ENCODE data around the gene POMP.

POMP gene, protein sequence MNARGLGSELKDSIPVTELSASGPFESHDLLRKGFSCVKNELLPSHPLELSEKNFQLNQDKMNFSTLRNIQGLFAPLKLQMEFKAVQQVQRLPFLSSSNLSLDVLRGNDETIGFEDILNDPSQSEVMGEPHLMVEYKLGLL

DNA sequence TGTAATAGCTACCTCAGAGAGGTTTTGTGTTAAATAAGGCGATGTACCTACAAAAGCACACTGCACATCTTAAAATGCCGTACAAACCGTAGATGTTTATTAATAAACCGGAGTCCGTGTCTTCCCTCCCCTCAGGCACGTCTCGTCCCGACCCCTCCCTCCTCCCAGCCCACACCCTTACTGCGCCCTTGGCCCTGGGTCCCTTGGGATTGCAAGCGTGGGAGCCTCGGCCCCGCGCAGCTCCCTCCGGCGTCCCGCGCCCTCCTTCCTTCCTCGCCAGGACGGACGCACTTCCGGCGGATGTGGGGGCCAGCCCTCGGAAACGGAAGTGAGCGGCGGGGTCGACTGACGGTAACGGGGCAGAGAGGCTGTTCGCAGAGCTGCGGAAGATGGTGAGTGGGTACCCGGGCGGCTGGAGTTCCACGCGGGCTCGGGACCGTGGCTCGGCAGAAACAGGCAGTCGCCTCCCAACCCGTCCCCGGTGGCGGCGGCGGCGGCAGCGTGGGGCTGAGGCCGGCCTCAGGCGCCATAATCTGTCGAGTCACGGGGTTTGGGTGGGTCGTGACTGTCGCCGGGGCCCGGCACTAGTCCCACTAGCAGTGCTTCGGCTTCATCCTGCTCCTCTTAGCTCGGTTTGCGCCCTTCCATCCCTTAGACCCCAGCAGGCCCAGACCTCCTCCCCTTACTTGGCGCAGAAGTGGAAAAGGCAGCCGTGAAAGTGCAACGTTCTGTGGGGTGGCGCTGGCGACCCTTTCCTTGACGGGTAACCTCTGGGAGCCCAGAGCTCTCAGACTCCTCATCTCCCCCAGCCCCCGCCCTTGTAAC is at the start of gene POMP:
Gene POMP (plus strand): TSS at position 335 of the 825 bp plus-strand sequence. CDS start 55 bp downstream, at position 390.
- DNase-seq (ENCODE audit: extremely low read depth in 1 of 2, low read depth in 1 of 2) = peak; percentile 89 to 90

- DNase-seq (ENCODE audit: extremely low read depth in 1 of 2, low read depth in 1 of 2) = no peak
Observed at GRCh38 chr13:28609381-28609780, 49.5 kb upstream of the POMP start.

DNA sequence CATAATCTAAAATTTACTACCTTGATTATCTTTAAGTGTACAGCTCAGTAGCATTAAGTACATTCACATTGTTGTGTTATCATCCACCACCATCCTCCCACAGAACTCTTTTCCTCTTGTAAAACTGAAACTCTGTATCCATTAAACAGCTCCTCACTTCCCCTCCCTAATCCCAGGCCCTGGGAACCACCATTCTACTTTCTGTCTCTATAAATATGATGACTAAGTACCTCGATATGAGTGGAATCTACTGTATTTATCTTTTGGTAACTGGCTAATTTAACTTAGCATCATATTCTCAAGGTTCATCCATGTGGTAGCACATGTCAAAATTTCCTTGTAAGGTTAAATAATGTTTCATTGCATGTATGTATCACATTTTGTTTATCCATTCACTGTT is 49.0 kb upstream of the POMP start:
- DNase-seq (ENCODE audit: extremely low read depth in 1 of 2, low read depth in 1 of 2) = no peak

DNA sequence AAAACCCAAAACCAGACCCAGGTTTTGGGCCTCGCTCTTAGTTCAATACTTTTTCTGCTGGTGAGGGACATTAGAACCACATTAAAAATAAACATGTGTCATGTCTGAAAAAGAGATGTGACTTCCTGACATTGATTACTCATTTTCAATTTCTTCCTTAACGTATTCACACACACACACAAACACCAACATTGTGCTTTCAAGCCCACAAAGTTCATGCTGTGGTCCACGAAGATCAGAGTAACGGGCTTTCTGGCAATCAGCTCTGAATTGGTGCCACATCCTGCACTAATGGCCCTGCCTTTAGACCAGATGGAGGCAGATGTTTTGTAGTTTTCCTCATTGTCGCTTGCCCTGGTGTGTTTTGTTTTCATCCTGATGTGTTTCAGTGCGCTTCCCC is 47.9 kb upstream of the POMP start:
- DNase-seq (ENCODE audit: extremely low read depth in 1 of 2, low read depth in 1 of 2) = no peak

GRCh38 chr13:28611654-28612131 is 47.2 kb upstream of the POMP start:
- no peak for DNase-seq (ENCODE audit: extremely low read depth in 1 of 2, low read depth in 1 of 2)

- no peak for DNase-seq (ENCODE audit: extremely low read depth in 1 of 2, low read depth in 1 of 2)
Observed at GRCh38 chr13:28613562-28613961, 45.4 kb upstream of the POMP start.

- no peak for DNase-seq (ENCODE audit: extremely low read depth in 1 of 2, low read depth in 1 of 2)
Observed at GRCh38 chr13:28615916-28616446, 42.9 kb upstream of the POMP start.

DNA sequence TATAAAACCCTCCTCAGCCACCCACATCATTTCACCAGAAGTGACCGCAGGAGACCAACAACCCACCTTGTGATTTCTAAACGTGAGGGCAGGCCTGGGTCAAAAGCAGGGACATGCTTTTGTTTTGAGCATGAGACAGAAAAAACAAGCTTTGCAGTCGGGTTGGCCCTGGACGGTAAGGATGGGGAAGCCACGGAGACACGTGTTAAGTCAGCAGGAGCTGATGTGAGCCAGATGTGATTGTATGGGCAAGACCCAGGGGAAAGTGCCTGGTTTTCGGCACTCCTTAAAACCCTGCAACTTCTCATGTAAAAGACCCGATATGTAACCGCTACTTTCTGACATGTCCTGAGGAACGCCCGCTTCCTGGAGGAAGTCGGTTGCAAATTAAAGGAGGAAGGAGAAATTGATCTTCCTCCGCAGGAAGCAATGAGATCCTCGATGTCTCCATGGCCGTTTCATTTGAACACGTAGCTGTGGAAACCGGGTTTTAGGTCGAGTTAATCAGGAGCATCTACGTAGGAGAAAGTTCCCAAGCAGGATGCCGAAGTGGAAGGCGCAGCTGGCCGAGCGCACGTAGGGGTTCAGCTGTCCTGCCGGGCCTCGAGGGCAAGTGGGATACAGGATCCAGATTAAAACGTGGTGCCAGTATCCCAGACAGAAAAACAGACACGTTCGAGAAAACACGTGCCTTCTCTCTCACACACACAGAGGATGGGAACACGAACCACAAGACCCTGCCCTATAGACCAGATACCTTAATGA is 40.5 kb upstream of the POMP start:
- DNase-seq (ENCODE audit: extremely low read depth in 1 of 2, low read depth in 1 of 2) = no peak

GRCh38 chr13:28620011-28620830 is 38.7 kb upstream of the POMP start:
- no peak for DNase-seq (ENCODE audit: extremely low read depth in 1 of 2, low read depth in 1 of 2)

GRCh38 chr13:28621449-28621848 is 37.5 kb upstream of the POMP start:
- no peak for DNase-seq (ENCODE audit: extremely low read depth in 1 of 2, low read depth in 1 of 2)

- DNase-seq (ENCODE audit: extremely low read depth in 1 of 2, low read depth in 1 of 2) = no peak
Observed at GRCh38 chr13:28622286-28622685, 36.6 kb upstream of the POMP start.

GRCh38 chr13:28623782-28624706 is 34.9 kb upstream of the POMP start:
- DNase-seq (ENCODE audit: extremely low read depth in 1 of 2, low read depth in 1 of 2) = no peak

DNA sequence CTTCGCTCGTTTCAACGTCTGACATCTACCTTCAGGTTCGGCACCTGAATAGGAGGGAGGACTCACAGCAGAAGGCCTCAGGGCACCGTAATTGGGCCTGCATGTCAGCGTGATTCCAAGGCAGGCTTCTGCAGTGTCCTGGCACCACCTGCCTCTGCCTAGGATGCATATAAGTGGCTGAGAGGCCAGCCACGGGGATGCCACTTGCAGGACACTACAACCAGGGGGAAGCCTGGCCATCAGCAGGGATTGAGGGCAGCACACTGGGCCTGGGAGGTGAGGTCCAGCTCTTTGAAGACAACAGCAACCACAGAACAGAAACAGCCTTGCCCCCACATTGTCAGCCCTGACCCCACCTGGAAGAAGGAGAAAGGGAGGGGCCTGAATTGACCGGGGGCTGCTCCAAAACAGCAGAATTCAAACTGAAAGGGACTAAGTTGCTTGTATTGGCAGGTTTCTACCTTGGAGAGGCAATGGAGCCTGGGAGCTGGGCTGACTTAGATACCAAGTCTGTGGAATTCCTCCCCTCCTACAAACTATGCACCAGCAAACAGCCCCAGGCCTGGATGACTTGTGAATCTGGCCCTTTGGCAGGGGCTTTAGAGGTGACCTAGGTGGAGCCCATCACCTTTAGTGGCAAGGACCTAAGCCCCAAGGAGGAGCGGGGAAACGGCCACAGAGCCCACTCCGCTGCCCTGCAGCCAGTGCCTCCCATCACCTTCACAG is 34.1 kb upstream of the POMP start:
- no peak for DNase-seq (ENCODE audit: extremely low read depth in 1 of 2, low read depth in 1 of 2)

DNA sequence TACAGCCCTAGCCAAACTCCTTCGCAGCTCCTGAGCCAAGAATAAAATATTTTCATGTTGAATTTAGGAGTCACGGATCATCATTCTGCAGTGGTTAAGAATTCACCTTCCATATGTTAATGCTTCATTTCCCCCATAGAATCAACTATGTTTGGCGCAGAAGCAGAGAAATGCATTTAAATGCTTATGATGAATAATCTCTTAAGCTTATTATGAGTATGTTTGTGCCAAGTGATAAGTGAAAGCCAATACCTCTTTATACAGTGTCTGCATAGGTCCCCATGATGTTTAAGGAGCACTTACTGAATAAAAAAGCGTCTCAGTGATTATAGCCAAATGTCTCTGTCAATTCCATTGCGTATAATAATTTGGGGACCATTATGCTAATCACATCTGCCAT is 32.7 kb upstream of the POMP start:
- no peak for DNase-seq (ENCODE audit: extremely low read depth in 1 of 2, low read depth in 1 of 2)

GRCh38 chr13:28628241-28628640 is 30.7 kb upstream of the POMP start:
- DNase-seq (ENCODE audit: extremely low read depth in 1 of 2, low read depth in 1 of 2) = no peak

DNA sequence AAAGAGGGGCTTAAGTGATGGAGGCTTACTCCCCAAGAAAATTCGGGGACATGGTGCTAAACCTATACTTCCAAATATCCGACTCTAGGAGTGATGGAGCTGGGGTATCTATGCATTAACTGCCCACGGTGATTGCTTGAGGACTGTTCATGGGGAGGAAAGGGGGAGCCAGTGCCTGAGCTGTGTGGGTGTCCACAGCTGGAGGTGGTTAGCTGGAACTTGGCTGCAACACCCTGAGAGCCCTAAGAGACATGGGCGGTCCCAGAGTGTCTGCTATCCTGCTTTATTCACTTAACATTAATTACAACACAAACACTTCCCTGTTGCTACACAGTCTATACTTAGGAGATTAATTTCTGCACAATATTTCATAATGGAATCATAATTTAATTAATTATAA is 28.1 kb upstream of the POMP start:
- DNase-seq (ENCODE audit: extremely low read depth in 1 of 2, low read depth in 1 of 2) = no peak

- no peak for DNase-seq (ENCODE audit: extremely low read depth in 1 of 2, low read depth in 1 of 2)
Observed at GRCh38 chr13:28631801-28632200, 27.1 kb upstream of the POMP start.

GRCh38 chr13:28636069-28636468 is 22.9 kb upstream of the POMP start:
- no peak for DNase-seq (ENCODE audit: extremely low read depth in 1 of 2, low read depth in 1 of 2)
